AG04450 (cell line): Measurements from ENCODE around the gene OR52B2. TPM values are rescaled to one million over a fixed set of nuclear protein-coding genes. Genes with fewer than 3 reads are reported as not detected.

Experiments
- CTCF ChIA-PET: fragments of 300-600, 350-600 bp; formaldehyde crosslinking; extraction: SDS; loops from one replicate; lab custom pipeline; 2022; ENCODE audit warnings: antibody characterized with exemption, inconsistent platforms; lab: Charles Lee
- POLR2A ChIA-PET: fragments of 350-600 bp; formaldehyde crosslinking; extraction: SDS; loops from one replicate; lab custom pipeline; 2021; ENCODE audit warnings: antibody characterized with exemption, inconsistent platforms; lab: Yijun Ruan, JAX
- DNase-seq: peaks from one replicate; pipeline ENCODE4 v3.0.0-alpha.2; 2011; ENCODE audit warnings: low read depth, low spot score
- H3K27ac ChIP-seq: one replicate; pipeline ENCODE4 v1.5.1; 2012; ENCODE audit warnings: low read depth, low read length, control low read depth
- H3K27me3 ChIP-seq: one replicate; pipeline ENCODE4 v1.6.0; 2012; ENCODE audit warnings: low read length; ENCODE audit not compliant: control insufficient read depth, insufficient read depth
- H3K4me3 ChIP-seq: 2 replicates; pipeline ENCODE4 v1.5.1; 2011; ENCODE audit warnings: mild to moderate bottlenecking, low read depth, low read length, control low read depth
- H3K9me3 ChIP-seq: 2 replicates; pipeline ENCODE4 v1.5.1; 2012; ENCODE audit warnings: low read length; ENCODE audit not compliant: control insufficient read depth, insufficient read depth
- polyA minus RNA-seq: library from RNA; depleted of rRNA, polyadenylated mRNA; stranded (reverse); fragments of >200 nt; gene quantifications from 2 replicates; pipeline ENCODE4 v1.2.3, GENCODE V29; 2011; rRNA and poly(A)+ RNA removed
- polyA plus RNA-seq: library from polyadenylated mRNA; depleted of rRNA; stranded (reverse); fragments of >200 nt; gene quantifications from 2 replicates; pipeline ENCODE4 v1.2.3, GENCODE V29; 2011; rRNA removed
- TF ChIP-seq, protein P1 (sequence below): IDR thresholded peaks from 2 replicates; pipeline ENCODE4 v1.5.1; 2011; ENCODE audit warnings: low read depth, low read length, control low read depth, inconsistent platforms

OR52B2 gene
- not detected in 2 replicates for polyA plus RNA-seq
- polyA minus RNA-seq = 0.22 TPM in 1 of 2 replicates, not detected in the other

DNA sequence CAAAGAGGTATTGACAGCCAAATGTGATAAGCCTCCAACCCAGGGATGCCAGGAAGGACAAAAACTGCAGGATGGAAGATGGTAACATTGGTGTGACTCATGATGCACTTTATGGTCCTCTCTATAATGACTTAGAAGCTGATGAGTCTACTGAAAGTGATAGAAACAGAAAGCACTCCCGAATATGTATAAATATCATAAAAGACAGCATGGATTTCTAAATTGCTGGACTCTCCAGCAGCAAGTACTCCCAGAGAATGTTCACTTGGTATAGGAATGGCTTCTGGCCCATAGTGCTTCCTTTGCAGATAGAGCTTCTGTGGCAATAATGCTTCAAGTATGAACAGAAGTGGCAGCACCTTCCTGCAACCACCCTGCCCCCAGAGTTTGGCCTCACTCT lies at the start of gene OR52B2:
TSS of gene OR52B2 (minus strand) at position 101 of the 400 bp plus-strand sequence. CDS start at position 101, 0 bp downstream.
- no peak within 1 kb of the TSS for H3K4me3 ChIP-seq
- POLR2A ChIA-PET = no interaction called here
- DNase-seq = no peak
- no peaks in the 10 kb centered on the region for H3K9me3 ChIP-seq
- H3K27me3 ChIP-seq = no peaks in the 10 kb centered on the region
- TF ChIP-seq, protein P1, sequence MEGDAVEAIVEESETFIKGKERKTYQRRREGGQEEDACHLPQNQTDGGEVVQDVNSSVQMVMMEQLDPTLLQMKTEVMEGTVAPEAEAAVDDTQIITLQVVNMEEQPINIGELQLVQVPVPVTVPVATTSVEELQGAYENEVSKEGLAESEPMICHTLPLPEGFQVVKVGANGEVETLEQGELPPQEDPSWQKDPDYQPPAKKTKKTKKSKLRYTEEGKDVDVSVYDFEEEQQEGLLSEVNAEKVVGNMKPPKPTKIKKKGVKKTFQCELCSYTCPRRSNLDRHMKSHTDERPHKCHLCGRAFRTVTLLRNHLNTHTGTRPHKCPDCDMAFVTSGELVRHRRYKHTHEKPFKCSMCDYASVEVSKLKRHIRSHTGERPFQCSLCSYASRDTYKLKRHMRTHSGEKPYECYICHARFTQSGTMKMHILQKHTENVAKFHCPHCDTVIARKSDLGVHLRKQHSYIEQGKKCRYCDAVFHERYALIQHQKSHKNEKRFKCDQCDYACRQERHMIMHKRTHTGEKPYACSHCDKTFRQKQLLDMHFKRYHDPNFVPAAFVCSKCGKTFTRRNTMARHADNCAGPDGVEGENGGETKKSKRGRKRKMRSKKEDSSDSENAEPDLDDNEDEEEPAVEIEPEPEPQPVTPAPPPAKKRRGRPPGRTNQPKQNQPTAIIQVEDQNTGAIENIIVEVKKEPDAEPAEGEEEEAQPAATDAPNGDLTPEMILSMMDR = no peak
- CTCF ChIA-PET = interaction anchor here (0.5 kb wide), 1 partner anchor 205 kb away, joined by 8 read pairs; no protein-coding TSS in a partner anchor
- H3K27ac ChIP-seq = no peak within 1 kb of the TSS

DNA sequence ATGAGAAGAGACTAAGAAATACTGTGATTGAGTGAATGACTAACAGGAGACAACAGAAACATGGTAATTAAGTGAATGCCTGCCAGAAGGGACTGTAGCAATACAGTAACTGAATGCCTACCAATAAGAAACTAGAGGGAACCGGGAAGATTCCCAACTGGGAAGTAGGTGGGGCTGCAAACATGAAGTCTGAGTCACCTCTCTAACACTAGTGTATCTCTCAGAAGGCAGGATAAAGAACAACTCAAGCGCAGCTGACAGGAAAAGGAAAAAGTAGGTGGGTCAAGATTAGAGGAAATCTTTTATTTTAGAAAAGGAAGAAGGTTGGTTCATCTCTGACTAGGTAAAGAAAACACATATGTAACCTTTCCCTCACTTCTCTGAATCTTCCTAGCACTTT lies 49.2 kb upstream of the OR52B2 start:
- no peaks in the 10 kb centered on the region for H3K27me3 ChIP-seq
- H3K27ac ChIP-seq = peak overlapping the region; percentile 43
- ChIA-PET CTCF (interaction anchor here (0.6 to 1.9 kb wide), 6 partner anchors 13 to 160 kb away, joined by 3 to 5 read pairs (median 4); no protein-coding TSS in a partner anchor), POLR2A (no interaction called here)
- H3K4me3 ChIP-seq = no peak overlapping the region
- H3K9me3 ChIP-seq = no peaks in the 10 kb centered on the region
- TF ChIP-seq, protein P1 = no peak
- peak; percentile 48 for DNase-seq

DNA sequence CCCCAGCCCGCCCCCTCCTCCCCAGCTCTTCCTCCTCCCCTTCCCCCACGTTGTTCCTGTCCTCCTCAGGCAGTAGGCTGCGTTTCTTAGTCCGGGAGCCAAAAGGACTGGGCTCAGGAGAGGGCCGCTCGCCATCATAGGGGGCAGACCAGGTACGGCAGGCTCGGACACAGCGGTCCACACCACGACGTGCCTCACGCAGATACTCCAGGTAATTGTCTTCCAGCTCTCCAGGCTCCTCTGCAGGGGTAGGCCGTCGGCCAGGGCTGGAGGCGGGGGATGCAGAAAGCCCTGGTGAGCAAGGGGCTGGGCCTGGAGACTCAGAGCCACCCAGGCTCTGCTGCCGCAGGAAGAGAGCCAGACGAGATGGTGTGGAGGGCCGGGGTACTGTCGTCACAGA lies 47.6 kb upstream of the OR52B2 start:
- ChIA-PET CTCF (interaction anchor here (0.5 to 1.9 kb wide), 4 partner anchors 33 to 161 kb away, joined by 3 to 4 read pairs (median 3); no protein-coding TSS in a partner anchor), POLR2A (no interaction called here)
- H3K27ac ChIP-seq = no peak overlapping the region
- no peak for DNase-seq
- no peaks in the 10 kb centered on the region for H3K27me3 ChIP-seq
- H3K9me3 ChIP-seq = no peaks in the 10 kb centered on the region
- TF ChIP-seq, protein P1 = no peak
- no peak overlapping the region for H3K4me3 ChIP-seq

DNA sequence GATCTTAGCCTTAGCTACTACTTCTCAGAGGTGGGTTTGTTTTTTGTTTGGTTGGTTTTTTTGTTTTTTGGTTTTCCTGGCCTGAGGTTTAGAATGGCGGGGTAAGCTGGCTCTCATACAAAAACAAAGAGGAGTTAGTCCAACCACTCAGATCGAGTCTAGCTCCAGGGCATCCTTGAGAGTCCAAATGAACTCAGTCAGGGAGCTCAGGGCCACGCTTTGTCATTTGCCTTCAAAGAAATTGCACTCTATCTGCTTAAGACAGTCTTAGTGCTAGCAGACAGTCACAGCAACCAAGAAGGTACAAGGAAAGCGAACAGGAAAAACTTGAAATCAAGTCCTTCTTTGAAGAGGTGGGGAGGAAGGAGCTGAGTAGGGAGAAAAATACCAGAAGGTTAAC lies 46.4 kb upstream of the OR52B2 start:
- Histone ChIP-seq H3K27me3 (no peaks in the 10 kb centered on the region), H3K4me3 (no peak overlapping the region), H3K27ac (no peak overlapping the region), H3K9me3 (no peaks in the 10 kb centered on the region)
- ChIA-PET POLR2A (no interaction called here), CTCF (interaction anchor here (1.0 to 1.5 kb wide), 3 partner anchors 80 to 147 kb away, joined by 3 to 8 read pairs (median 5); no protein-coding TSS in a partner anchor)
- DNase-seq = no peak
- TF ChIP-seq, protein P1 = no peak

DNA sequence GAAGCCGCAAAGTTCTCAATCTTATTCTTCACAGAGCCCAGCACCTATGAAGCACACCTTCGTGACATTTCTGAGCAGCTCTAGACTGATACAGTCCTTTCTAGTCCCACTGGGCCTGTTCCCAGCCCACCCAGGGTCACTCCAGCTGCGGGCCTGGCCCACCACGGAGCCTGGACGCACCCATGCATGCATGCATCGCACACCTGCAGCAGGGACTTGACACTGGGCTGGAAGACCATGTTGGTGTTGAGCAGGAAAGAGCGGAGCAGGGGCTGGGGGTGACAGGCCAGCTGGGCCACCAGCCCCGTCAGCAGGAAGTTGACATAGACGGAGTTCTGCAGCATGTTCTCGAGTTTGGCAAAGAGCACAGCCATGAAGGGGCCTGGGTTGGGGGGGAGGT lies 44.4 kb upstream of the OR52B2 start:
- ChIA-PET POLR2A (no interaction called here), CTCF (interaction anchor here (0.7 to 1.0 kb wide), 2 partner anchors 138 to 420 kb away, joined by 3 to 4 read pairs; no protein-coding TSS in a partner anchor)
- Histone ChIP-seq H3K27me3 (no peaks in the 10 kb centered on the region), H3K9me3 (no peaks in the 10 kb centered on the region), H3K4me3 (no peak overlapping the region), H3K27ac (no peak overlapping the region)
- DNase-seq = no peak
- TF ChIP-seq, protein P1 = no peak
